CD4-positive, alpha-beta T cell treated with Interleukin-12 subunit alpha and Interleukin-12 subunit beta, for 1 hour (primary cell): ENCODE measurements around the gene KIF4A.

Source experiments
- DNase-seq: peaks from one replicate; pipeline ENCODE4 v3.0.0-alpha.2; 2020

KIF4A gene

GRCh38 chrX:70442224-70442623 lies 152.3 kb downstream of the KIF4A start:
- no peak for DNase-seq

GRCh38 chrX:70444326-70444945 lies 154.5 kb downstream of the KIF4A start, which contains the start of gene DLG3:
Gene DLG3 (plus strand): TSS chrX:70444835. CDS start chrX:70445202, 367 bp downstream.
- peak; percentile 38 for DNase-seq

- DNase-seq = no peak
These were observed 155.2 kb downstream of the KIF4A start for GRCh38 chrX:70444946-70445656.

GRCh38 chrX:70445951-70446350 lies 156.0 kb downstream of the KIF4A start:
- no peak for DNase-seq

GRCh38 chrX:70446380-70447350 lies 156.8 kb downstream of the KIF4A start:
- no peak for DNase-seq

- DNase-seq = no peak
These were observed 159.6 kb downstream of the KIF4A start for GRCh38 chrX:70449457-70449966.

GRCh38 chrX:70452143-70452733 lies 162.3 kb downstream of the KIF4A start:
- peak; percentile 67 for DNase-seq

GRCh38 chrX:70453024-70453618 lies 163.2 kb downstream of the KIF4A start:
- DNase-seq = no peak

- DNase-seq = peak; percentile 83
These were observed 164.8 kb downstream of the KIF4A start for GRCh38 chrX:70454441-70455365.

GRCh38 chrX:70455366-70456202 lies 165.7 kb downstream of the KIF4A start:
- no peak for DNase-seq

GRCh38 chrX:70456256-70456655 lies 166.4 kb downstream of the KIF4A start:
- no peak for DNase-seq

- no peak for DNase-seq
These were observed 171.1 kb downstream of the KIF4A start for GRCh38 chrX:70461026-70461425.

GRCh38 chrX:70464051-70464450 lies 174.1 kb downstream of the KIF4A start:
- DNase-seq = no peak

- DNase-seq = no peak
These were observed 177.1 kb downstream of the KIF4A start for GRCh38 chrX:70466968-70467367.

- DNase-seq = no peak
These were observed 178.8 kb downstream of the KIF4A start for GRCh38 chrX:70468709-70469108.
